GM12873 (cell line): Measurements from ENCODE around the gene TTLL7.

Source experiments
- TF ChIP-seq, protein P1 (sequence below): IDR thresholded peaks from 2 replicates; pipeline ENCODE4 v1.5.1; 2012; ENCODE audit warnings: low read depth, mild to moderate bottlenecking, moderate library complexity, low read length, control low read depth; ENCODE audit not compliant: insufficient read depth; ENCODE audit errors: missing control alignments

TTLL7 gene

GRCh38 chr1:83996621-83997020 lies 2.3 kb downstream of the TTLL7 start:
- TF ChIP-seq, protein P1, sequence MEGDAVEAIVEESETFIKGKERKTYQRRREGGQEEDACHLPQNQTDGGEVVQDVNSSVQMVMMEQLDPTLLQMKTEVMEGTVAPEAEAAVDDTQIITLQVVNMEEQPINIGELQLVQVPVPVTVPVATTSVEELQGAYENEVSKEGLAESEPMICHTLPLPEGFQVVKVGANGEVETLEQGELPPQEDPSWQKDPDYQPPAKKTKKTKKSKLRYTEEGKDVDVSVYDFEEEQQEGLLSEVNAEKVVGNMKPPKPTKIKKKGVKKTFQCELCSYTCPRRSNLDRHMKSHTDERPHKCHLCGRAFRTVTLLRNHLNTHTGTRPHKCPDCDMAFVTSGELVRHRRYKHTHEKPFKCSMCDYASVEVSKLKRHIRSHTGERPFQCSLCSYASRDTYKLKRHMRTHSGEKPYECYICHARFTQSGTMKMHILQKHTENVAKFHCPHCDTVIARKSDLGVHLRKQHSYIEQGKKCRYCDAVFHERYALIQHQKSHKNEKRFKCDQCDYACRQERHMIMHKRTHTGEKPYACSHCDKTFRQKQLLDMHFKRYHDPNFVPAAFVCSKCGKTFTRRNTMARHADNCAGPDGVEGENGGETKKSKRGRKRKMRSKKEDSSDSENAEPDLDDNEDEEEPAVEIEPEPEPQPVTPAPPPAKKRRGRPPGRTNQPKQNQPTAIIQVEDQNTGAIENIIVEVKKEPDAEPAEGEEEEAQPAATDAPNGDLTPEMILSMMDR: no peak

DNA sequence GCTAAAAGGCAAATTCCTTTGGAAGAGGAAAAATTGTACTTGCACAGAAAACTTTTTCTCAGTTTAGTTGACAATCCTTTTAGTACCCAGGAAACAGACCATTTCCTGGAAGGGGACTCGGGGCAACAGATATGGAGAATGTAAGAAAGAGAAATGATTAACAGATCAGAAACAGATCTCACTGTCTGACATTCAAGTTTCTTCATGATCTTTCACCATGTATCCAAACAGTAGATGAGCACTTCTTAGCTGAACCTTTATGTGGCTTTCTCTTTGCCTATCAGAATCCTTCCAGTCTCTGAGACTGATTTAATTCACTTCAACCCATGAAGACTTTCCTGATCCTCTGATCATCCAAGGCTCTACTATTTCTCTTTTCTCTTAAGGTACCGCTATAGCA lies 2.7 kb downstream of the TTLL7 start:
- TF ChIP-seq, protein P1: no peak

- TF ChIP-seq, protein P1: no peak
These were observed 3.3 kb downstream of the TTLL7 start for GRCh38 chr1:83995649-83996048.

DNA sequence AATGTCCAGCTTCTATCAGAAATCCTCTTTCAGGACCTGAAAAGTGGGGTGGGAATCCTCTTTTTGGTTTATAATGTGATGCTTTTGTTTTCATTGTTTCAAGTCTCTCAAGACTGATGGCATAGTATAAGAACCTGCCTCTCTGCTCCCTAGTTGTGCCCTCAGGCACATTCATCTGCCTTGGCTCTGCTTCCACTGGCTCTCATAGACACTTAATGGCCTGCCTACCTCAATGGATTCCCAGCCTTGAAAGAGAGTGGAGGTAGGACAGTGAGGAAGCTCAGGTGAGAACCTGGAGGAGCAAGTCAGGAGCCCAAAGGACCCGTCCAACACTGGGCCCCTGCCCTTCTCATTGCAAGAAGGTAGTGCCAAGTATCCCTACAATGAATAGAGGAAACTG lies 4.8 kb downstream of the TTLL7 start:
- TF ChIP-seq, protein P1: no peak

DNA sequence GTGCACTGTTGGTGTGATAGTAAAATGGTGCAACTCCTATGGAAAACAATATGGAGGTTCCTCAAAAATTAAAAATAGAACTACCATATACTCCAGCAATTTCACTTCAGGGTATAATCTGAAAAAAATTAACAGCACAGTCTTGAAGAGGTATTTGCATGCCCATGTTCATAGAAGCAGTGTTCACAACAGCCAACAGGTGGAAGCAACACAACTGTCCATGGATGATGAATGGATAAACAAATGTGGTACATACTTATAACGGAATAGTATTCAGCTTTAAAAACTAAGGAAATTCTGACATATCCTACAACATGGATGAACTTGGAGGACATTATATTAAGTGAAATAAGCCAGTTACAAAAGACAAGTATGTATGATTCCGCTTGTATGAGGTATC lies 8.2 kb downstream of the TTLL7 start:
- TF ChIP-seq, protein P1: no peak

GRCh38 chr1:83985048-83985447 lies 13.9 kb downstream of the TTLL7 start:
- TF ChIP-seq, protein P1: no peak

DNA sequence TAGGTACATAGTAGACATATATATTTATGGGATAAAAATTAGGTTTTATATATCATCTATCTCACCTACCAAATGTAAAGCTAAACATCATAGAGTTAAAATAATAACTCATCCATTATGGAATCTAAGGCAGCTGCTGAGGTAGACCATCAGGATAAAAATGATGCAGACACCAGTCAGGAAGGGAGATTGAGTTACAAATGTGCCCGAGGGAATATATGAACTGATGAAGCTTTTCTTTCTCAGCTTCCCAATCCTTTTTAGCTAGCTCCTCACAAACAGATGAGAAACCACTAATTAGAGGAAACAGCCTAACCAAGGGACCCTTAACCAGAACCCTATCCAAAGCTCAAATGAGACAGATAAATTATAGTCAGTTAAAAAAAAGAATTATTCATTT lies 20.9 kb downstream of the TTLL7 start:
- TF ChIP-seq, protein P1: no peak
